Hepatocyte (in vitro differentiated cells): ENCODE measurements around the gene WDR1.

Experiments
- CTCF ChIP-seq: fragments of 200-600 bp; sonication (generic); IDR thresholded peaks from 2 replicates; pipeline ENCODE4 v1.5.1; 2016; ENCODE audit warnings: antibody characterized with exemption, mild to moderate bottlenecking; ENCODE audit not compliant: poor library complexity
- EZH2phosphoT487 ChIP-seq: fragments of 200-600 bp; sonication (generic); IDR thresholded peaks from one replicate; pipeline ENCODE4 v1.6.1; 2018; ENCODE audit warnings: antibody characterized with exemption, mild to moderate bottlenecking, low read depth, moderate library complexity; ENCODE audit not compliant: unreplicated experiment, severe bottlenecking

GRCh38 chr4:10083331-10083771 is 33.2 kb downstream of the WDR1 start:
- TF ChIP-seq CTCF (no peak), EZH2phosphoT487 (no peak)
